Anterior cingulate cortex (tissue), 58 donors: ENCODE data around the gene HOXD12.

Experiments used
- DNase-seq, 58 donors: peaks; one replicate each; lab custom pipeline; 2025; lab: John Stamatoyannopoulos, UW

Gene HOXD12

GRCh38 chr2:176142281-176142680 lies 42.7 kb downstream of the HOXD12 start:
- no peak for DNase-seq

- no peak for DNase-seq
These were observed 45.7 kb downstream of the HOXD12 start for GRCh38 chr2:176145085-176145969.

- DNase-seq: no peak
These were observed 46.5 kb downstream of the HOXD12 start for GRCh38 chr2:176146101-176146500.

- DNase-seq: no peak
These were observed 47.0 kb downstream of the HOXD12 start for GRCh38 chr2:176146645-176147044.

DNA sequence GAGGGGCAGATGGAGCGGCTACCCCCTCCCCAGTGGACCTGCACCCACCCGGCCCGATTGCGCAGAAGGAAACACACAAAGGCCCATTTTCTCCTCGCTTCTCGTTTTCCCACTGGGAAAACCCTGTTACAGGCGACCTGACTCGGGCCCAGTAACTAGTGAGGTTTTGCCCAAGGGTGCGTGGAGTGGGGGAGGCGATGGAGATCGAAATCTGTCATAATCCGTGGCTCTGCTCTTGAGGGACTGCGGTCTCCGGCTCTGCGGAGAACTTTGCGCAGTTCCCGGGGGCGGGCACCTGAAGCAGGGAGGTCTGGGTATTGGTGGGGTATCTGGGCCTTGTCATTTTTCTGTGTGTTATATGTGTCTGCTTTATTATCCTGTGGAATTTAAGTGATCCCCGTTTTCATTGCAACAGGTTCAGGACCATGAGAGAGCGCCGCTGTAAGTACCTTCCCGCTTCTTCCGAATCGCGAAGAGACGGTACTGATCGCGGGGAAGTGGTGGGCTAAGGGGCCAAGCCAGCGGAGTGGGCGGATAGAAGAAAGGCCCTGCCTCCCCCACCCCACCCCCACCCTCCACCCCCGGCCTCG lies 47.7 kb downstream of the HOXD12 start:
- DNase-seq: no peak

GRCh38 chr2:176147800-176148496 lies 48.4 kb downstream of the HOXD12 start:
- no peak for DNase-seq

- no peak for DNase-seq
These were observed 49.3 kb downstream of the HOXD12 start for GRCh38 chr2:176148751-176149421.

- DNase-seq: no peak
These were observed 49.9 kb downstream of the HOXD12 start for GRCh38 chr2:176149481-176149938.

DNA sequence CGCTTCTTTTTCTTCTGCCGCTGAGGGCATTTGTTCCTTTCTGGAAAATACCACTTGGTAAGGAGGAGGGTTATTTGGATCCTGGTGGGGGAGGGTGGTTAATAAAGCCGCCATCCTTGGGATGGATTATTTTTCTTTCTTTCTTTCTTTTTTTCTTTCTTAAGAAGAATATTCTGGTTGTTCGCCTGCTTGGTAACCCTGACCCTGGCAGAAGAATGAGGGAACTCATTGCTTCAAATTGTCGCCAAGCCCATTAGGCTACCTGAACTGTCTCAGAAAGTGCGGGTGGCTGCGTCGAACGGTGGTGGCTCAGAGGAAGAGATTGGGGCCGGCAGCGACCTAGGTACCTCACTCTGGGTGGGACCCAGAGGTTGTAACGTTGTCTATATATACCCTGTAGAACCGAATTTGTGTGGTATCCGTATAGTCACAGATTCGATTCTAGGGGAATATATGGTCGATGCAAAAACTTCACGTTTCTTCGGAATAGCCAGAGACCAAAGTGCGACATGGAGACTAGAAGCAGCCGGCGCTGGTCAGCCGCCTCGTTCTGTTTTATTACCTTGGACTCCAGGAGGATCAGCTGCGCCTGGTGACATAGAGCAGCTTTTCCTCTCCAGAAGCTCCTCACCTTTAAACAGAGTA lies 50.5 kb downstream of the HOXD12 start:
- DNase-seq: no peak

- no peak for DNase-seq
These were observed 51.2 kb downstream of the HOXD12 start for GRCh38 chr2:176150584-176151441.

- no peak for DNase-seq
These were observed 52.1 kb downstream of the HOXD12 start, which contains the start of gene HOXD4 for GRCh38 chr2:176151442-176152287. TSS of gene HOXD4 (plus strand) at chr2:176151550. CDS start at chr2:176151634, 84 bp downstream.
